IMR-90 (cell line): ENCODE measurements around the gene CLIC2. TPM values are rescaled to one million over a fixed set of nuclear protein-coding genes. Genes with fewer than 3 reads are reported as not detected.
"Not testable (repeated sequence)": the region's sequence is repeated elsewhere in the genome, so short reads cannot be mapped to it uniquely, and the experiment has no call there.

Experiments used
- ATAC-seq: fragments of 200-7000 bp; cut with Tn5 transposase; 2 replicates; pipeline ENCODE4 v1.9.1; 2020; ENCODE audit warnings: low read depth, mild to moderate bottlenecking, moderate library complexity
- BruUV-seq: library from RNA; stranded (reverse); fragments of 400-500 nt; replicated peaks from 2 replicates; lab custom pipeline; 2021; lab: Mats Ljungman, UMichigan
- CTCF ChIA-PET: fragments of 300-600 bp; formaldehyde crosslinking; extraction: SDS; loops from one replicate; lab custom pipeline; 2021; ENCODE audit warnings: antibody characterized with exemption; lab: Yijun Ruan, JAX
- POLR2A ChIA-PET: fragments of 300-600 bp; sonication (Branson Sonifier 250); formaldehyde crosslinking; loops from one replicate; lab custom pipeline; 2022; ENCODE audit warnings: antibody characterized with exemption; ENCODE audit not compliant: unreplicated experiment; lab: Charles Lee
- DNase-seq: peaks from one replicate; pipeline ENCODE4 v3.0.0; 2013
- H2AFZ ChIP-seq: replicated peaks from 2 replicates; pipeline ENCODE3; 2013; ENCODE audit warnings: low read length, mild to moderate bottlenecking; ENCODE audit not compliant: poor library complexity
- H2AK5ac ChIP-seq: 2 replicates; pipeline ENCODE4 v1.6.1; 2013; ENCODE audit warnings: low read depth, low read length, inconsistent platforms
- H2AK9ac ChIP-seq: replicated peaks from 2 replicates; pipeline ENCODE3; 2013; ENCODE audit warnings: mild to moderate bottlenecking, low read depth, low read length, moderate library complexity; ENCODE audit not compliant: poor library complexity
- H2BK120ac ChIP-seq: 2 replicates; pipeline ENCODE4 v1.6.1; 2013; ENCODE audit warnings: low read depth, low read length, inconsistent platforms
- H2BK15ac ChIP-seq: 3 replicates; pipeline ENCODE4 v1.6.1; 2013; ENCODE audit warnings: low read depth, low read length, inconsistent platforms
- H2BK20ac ChIP-seq: 2 replicates; pipeline ENCODE4 v1.6.1; 2013; ENCODE audit warnings: low read depth, mild to moderate bottlenecking, inconsistent platforms, low read length, moderate library complexity
- H2BK5ac ChIP-seq: 2 replicates; pipeline ENCODE4 v1.6.1; 2013; ENCODE audit warnings: mild to moderate bottlenecking, low read depth, low read length, inconsistent platforms; ENCODE audit not compliant: poor library complexity, severe bottlenecking
- H3K14ac ChIP-seq: replicated peaks from 2 replicates; pipeline ENCODE4 v1.6.1; 2013; ENCODE audit warnings: low read depth, low read length, inconsistent platforms
- H3K18ac ChIP-seq: 2 replicates; pipeline ENCODE4 v1.6.1; 2013; ENCODE audit warnings: low read depth, low read length, control low read depth
- H3K23ac ChIP-seq: 2 replicates; pipeline ENCODE4 v1.6.1; 2013; ENCODE audit warnings: low read depth, low read length, inconsistent platforms
- H3K27ac ChIP-seq: 2 replicates; pipeline ENCODE4 v1.5.1; 2013; ENCODE audit warnings: mild to moderate bottlenecking, control low read depth, low read length; ENCODE audit not compliant: insufficient read depth
- H3K27me3 ChIP-seq: 2 replicates; pipeline ENCODE4 v1.6.1; 2013; ENCODE audit warnings: low read length; ENCODE audit not compliant: control insufficient read depth, insufficient read depth
- H3K36me3 ChIP-seq: 2 replicates; pipeline ENCODE4 v1.6.1; 2013; ENCODE audit warnings: low read length, mixed read lengths; ENCODE audit not compliant: control insufficient read depth, insufficient read depth
- H3K4ac ChIP-seq: 2 replicates; pipeline ENCODE4 v1.6.1; 2013; ENCODE audit warnings: low read depth, low read length, inconsistent platforms
- H3K4me1 ChIP-seq: 2 replicates; pipeline ENCODE4 v1.6.1; 2013; ENCODE audit warnings: low read length, mixed read lengths; ENCODE audit not compliant: control insufficient read depth, insufficient read depth
- H3K4me2 ChIP-seq: 2 replicates; pipeline ENCODE4 v1.6.1; 2013; ENCODE audit warnings: low read depth, mild to moderate bottlenecking, control low read depth, low read length, moderate library complexity
- H3K4me3 ChIP-seq: 2 replicates; pipeline ENCODE4 v1.5.1; 2013; ENCODE audit warnings: low read depth, mild to moderate bottlenecking, control low read depth, low read length, moderate library complexity; ENCODE audit not compliant: insufficient read depth
- H3K56ac ChIP-seq: 2 replicates; pipeline ENCODE4 v1.6.1; 2013; ENCODE audit warnings: low read length, inconsistent platforms; ENCODE audit not compliant: insufficient read depth; ENCODE audit errors: extremely low read depth
- H3K79me1 ChIP-seq, 2 experiments: 2 replicates each; pipeline ENCODE4 v1.6.1; 2013; ENCODE audit warnings: low read length in 2 of 2, inconsistent platforms in 1 of 2, low read depth in 1 of 2
- H3K9ac ChIP-seq: 2 replicates; pipeline ENCODE4 v1.6.1; 2013; ENCODE audit warnings: low read depth, low read length, control low read depth
- H3K9me1 ChIP-seq: 2 replicates; pipeline ENCODE4 v1.6.1; 2013; ENCODE audit warnings: low read length, inconsistent platforms; ENCODE audit not compliant: insufficient read depth
- H3K9me3 ChIP-seq: 2 replicates; pipeline ENCODE4 v1.6.1; 2013; ENCODE audit warnings: low read length; ENCODE audit not compliant: control insufficient read depth, insufficient read depth
- H4K20me1 ChIP-seq: 2 replicates; pipeline ENCODE4 v1.6.1; 2013; ENCODE audit warnings: low read length, inconsistent platforms; ENCODE audit not compliant: insufficient read depth
- H4K5ac ChIP-seq: 2 replicates; pipeline ENCODE4 v1.6.1; 2013; ENCODE audit warnings: mild to moderate bottlenecking, low read depth, low read length, control low read depth
- H4K8ac ChIP-seq, 2 experiments: 2 replicates each; pipeline ENCODE4 v1.6.1; 2013; ENCODE audit warnings: low read depth in 2 of 2, low read length in 2 of 2, control low read depth in 1 of 2, inconsistent platforms in 1 of 2
- H4K91ac ChIP-seq: 2 replicates; pipeline ENCODE4 v1.6.1; 2013; ENCODE audit warnings: low read depth, low read length, inconsistent platforms; ENCODE audit not compliant: insufficient read depth
- WGBS, 2 experiments: methylation state at CpG; one replicate each; pipeline versions ENCODE4 v1.1.5 to v1.1.7; 2013; ENCODE audit warnings: missing lambda C conversion rate in 2 of 2; ENCODE audit not compliant: insufficient read length in 1 of 2; ENCODE audit errors: extremely low coverage in 2 of 2; 5-methylcytosine and 5-hydroxymethylcytosine counted together
- dilution Hi-C: fragments of 300-500 bp; cut with HindIII; formaldehyde crosslinking; loops from one replicate; pipeline ENCODE4 v1.14.3; 2018; ENCODE audit warnings: low sequenced_read_pairs; ENCODE audit not compliant: unreplicated experiment
- in situ Hi-C: fragments of 300-500 bp; cut with MboI; formaldehyde crosslinking; loops from 3 replicates; pipeline ENCODE4 v1.14.3; 2019; ENCODE audit warnings: low sequenced_read_pairs, inconsistent platforms, mixed read lengths
- intact Hi-C: fragments of 100-400 bp; cut with micrococcal nuclease; formaldehyde crosslinking; loops from 2 replicates; pipeline ENCODE4 v1.10.0; 2022
- polyA plus RNA-seq, 3 experiments: library from polyadenylated mRNA; depleted of rRNA; stranded (reverse); fragments of >200 nt; gene quantifications; 2 replicates each; pipeline ENCODE4 v1.2.3, GENCODE V29; 2012; ENCODE audit warnings: low replicate concordance in 1 of 3
- total RNA-seq: library from RNA; depleted of rRNA; stranded (reverse); fragments of >200 nt; gene quantifications from 2 replicates; pipeline ENCODE4 v1.2.3, GENCODE V29; 2012

CLIC2 gene
- total and polyA plus RNA-seq, 2 of the 4 experiments (the other 2 are of a cell fraction) = 0.07 to 0.18 TPM

- H4K20me1 ChIP-seq, H3K4me1 ChIP-seq, H3K9ac ChIP-seq, H2AFZ ChIP-seq, H3K79me1 ChIP-seq, H2AK5ac ChIP-seq, H4K5ac ChIP-seq, H3K27me3 ChIP-seq, H2BK5ac ChIP-seq, H3K4me2 ChIP-seq, H4K91ac ChIP-seq, H2BK15ac ChIP-seq, DNase-seq, H2AK9ac ChIP-seq, H3K4me3 ChIP-seq, H3K36me3 ChIP-seq, H3K23ac ChIP-seq, H3K56ac ChIP-seq, dilution Hi-C loops, H3K27ac ChIP-seq, POLR2A ChIA-PET, H3K18ac ChIP-seq, H3K9me3 ChIP-seq, in situ Hi-C loops, CTCF ChIA-PET, H3K9me1 ChIP-seq, ATAC-seq, H3K4ac ChIP-seq, BruUV-seq, H4K8ac ChIP-seq, H2BK120ac ChIP-seq, H3K14ac ChIP-seq, intact Hi-C loops, H2BK20ac ChIP-seq: not testable (repeated sequence)
- no CpG with 5 or more reads among the region's 9 CpGs for WGBS, 2 experiments
Observed at GRCh38 chrX:155373777-155374458, 39.5 kb upstream of the CLIC2 start.

GRCh38 chrX:155363712-155364111 lies 29.3 kb upstream of the CLIC2 start:
- BruUV-seq, H3K4ac ChIP-seq, H3K27me3 ChIP-seq, H3K56ac ChIP-seq, H3K9me1 ChIP-seq, H3K23ac ChIP-seq, H4K5ac ChIP-seq, ATAC-seq, H4K91ac ChIP-seq, H2AK9ac ChIP-seq, in situ Hi-C loops, H2BK20ac ChIP-seq, H2BK5ac ChIP-seq, H3K18ac ChIP-seq, H3K9me3 ChIP-seq, CTCF ChIA-PET, DNase-seq, H4K8ac ChIP-seq, H4K20me1 ChIP-seq, H3K14ac ChIP-seq, H2BK120ac ChIP-seq, POLR2A ChIA-PET, H3K4me2 ChIP-seq, H3K9ac ChIP-seq, H3K36me3 ChIP-seq, H2BK15ac ChIP-seq, intact Hi-C loops, H2AFZ ChIP-seq, H3K4me3 ChIP-seq, dilution Hi-C loops, H2AK5ac ChIP-seq, H3K79me1 ChIP-seq, H3K27ac ChIP-seq, H3K4me1 ChIP-seq: not testable (repeated sequence)
- WGBS, 2 experiments = no CpG with 5 or more reads among the region's 7 CpGs
